Progenitor cell of endocrine pancreas (in vitro differentiated cells): ENCODE data around the gene TWF1. TPM values are rescaled to one million over a fixed set of nuclear protein-coding genes. Genes with fewer than 3 reads are reported as not detected.

Experiments
- DNase-seq: peaks from one replicate; pipeline ENCODE4 v3.0.0; 2021; ENCODE audit warnings: low spot score; ENCODE audit not compliant: unreplicated experiment
- H3K27ac Mint-ChIP-seq: 2 replicates; pipeline ENCODE4 v1.8.0; 2021; ENCODE audit warnings: mild to moderate bottlenecking, moderate library complexity, mixed read lengths
- H3K27me3 Mint-ChIP-seq: 2 replicates; pipeline ENCODE4 v1.8.0; 2021; ENCODE audit warnings: mixed read lengths
- H3K36me3 Mint-ChIP-seq: 2 replicates; pipeline ENCODE4 v1.8.0; 2022; ENCODE audit warnings: mixed read lengths; ENCODE audit not compliant: insufficient read depth
- H3K4me1 Mint-ChIP-seq: 2 replicates; pipeline ENCODE4 v1.8.0; 2021; ENCODE audit warnings: low read depth, mixed read lengths
- H3K4me3 Mint-ChIP-seq: 2 replicates; pipeline ENCODE4 v1.8.0; 2021; ENCODE audit warnings: low read depth, mild to moderate bottlenecking, moderate library complexity, mixed read lengths
- H3K9me3 Mint-ChIP-seq: 2 replicates; pipeline ENCODE4 v1.8.0; 2021; ENCODE audit warnings: low read depth, mixed read lengths
- CTCF ChIP-seq: fragments of 200-600 bp; sonication (generic); IDR thresholded peaks from one replicate; pipeline ENCODE4 v1.5.0; 2021; ENCODE audit warnings: antibody characterized with exemption, mild to moderate bottlenecking; ENCODE audit not compliant: unreplicated experiment
- total RNA-seq: library from RNA; stranded (reverse); gene quantifications from 2 replicates; pipeline ENCODE4 v1.2.1, GENCODE V29; 2021

Gene TWF1
- total RNA-seq, 1 donor from 2014 or later: 58.4 TPM

GRCh38 chr12:43806737-43807072 lies 588 bp upstream of the TWF1 start:
- peaks cover 6% of the 10 kb centered on the region for H3K36me3 Mint-ChIP-seq
- DNase-seq: no peak
- H3K4me3 Mint-ChIP-seq: peak overlapping the region; percentile 100
- no peak for TF ChIP-seq CTCF
- no peaks in the 10 kb centered on the region for H3K9me3 Mint-ChIP-seq
- peaks cover 14% of the 10 kb centered on the region for H3K4me1 Mint-ChIP-seq
- peaks cover 4% of the 10 kb centered on the region for H3K27me3 Mint-ChIP-seq
- peak overlapping the region; percentile 100 for H3K27ac Mint-ChIP-seq

DNA sequence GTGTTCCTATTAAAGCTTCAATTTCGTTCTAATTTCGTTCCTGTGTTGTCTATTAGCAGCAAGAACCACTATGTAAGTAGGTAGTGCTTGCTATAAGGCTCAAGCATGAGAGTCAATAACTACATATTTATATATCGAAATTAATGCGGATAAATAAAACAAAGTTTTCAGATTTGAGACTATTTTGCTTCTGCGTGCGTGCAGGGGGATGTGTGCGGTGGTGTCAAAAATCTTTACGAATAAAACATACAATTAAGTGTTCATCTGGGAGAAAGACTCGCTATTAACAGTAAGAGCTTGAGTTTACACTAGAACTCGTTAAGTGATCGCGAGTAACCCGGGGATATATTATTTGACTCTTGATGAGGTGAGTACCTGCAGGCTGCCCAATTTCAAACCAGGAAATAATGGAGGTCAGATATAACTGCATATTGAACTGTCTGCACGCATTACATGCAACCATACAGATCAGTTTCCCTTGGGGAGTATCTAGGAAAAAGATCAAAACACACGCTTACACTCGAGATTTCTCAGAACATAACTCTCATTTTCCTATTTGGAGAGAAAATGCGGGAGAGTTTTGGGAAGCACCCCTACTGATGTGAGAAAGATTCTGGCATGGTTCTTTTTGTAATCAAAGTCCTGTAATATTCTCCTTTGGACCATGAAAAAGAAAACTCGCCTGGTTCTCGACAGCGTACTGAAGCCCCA lies 813 bp downstream of the TWF1 start:
- peaks cover 3% of the 10 kb centered on the region for H3K27me3 Mint-ChIP-seq
- H3K4me1 Mint-ChIP-seq: peaks cover 14% of the 10 kb centered on the region

DNA sequence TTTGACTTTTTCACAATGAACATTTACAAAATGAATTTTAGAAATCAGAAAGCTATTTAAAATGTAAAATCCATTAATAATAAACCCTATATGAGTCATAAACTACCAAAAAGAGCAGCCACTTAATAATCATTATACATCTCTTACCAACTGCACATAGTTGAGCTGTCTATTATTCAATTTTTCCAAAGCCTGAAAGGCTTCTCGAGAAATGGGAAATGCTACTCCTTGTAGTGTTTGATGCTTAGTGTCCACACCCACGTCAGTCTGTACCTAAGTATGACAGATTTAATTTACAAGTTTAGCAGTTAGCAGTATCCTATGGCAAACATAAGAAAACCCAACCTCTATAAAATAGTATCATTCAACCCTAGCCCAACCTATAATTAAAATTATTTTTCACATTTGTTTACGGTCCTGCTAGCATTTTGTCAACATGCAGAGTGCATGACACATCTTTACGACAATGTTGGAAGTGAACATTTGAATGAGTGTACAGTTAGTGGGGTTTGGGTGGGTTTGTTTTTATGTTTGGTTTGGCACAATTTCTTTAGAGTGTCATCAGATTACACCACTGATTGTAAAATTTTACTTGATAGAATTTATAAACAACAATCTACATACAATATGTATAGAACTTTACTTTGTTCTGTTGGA lies 8.4 kb downstream of the TWF1 start:
- no peaks in the 10 kb centered on the region for H3K9me3 Mint-ChIP-seq
- H3K4me3 Mint-ChIP-seq: no peak overlapping the region
- H3K36me3 Mint-ChIP-seq: peaks cover 22% of the 10 kb centered on the region
- no peak for TF ChIP-seq CTCF
- DNase-seq: no peak
- no peaks in the 10 kb centered on the region for H3K27me3 Mint-ChIP-seq
- peaks cover 16% of the 10 kb centered on the region for H3K4me1 Mint-ChIP-seq
- no peak overlapping the region for H3K27ac Mint-ChIP-seq

More for the DNA sequence above, 813 bp downstream of the TWF1 start:
- no peak for TF ChIP-seq CTCF
- DNase-seq: no peak
- Mint-ChIP-seq H3K4me3 (peak overlapping the region; percentile 100), H3K27ac (peak overlapping the region; percentile 98), H3K9me3 (no peaks in the 10 kb centered on the region), H3K36me3 (peaks cover 9% of the 10 kb centered on the region)

DNA sequence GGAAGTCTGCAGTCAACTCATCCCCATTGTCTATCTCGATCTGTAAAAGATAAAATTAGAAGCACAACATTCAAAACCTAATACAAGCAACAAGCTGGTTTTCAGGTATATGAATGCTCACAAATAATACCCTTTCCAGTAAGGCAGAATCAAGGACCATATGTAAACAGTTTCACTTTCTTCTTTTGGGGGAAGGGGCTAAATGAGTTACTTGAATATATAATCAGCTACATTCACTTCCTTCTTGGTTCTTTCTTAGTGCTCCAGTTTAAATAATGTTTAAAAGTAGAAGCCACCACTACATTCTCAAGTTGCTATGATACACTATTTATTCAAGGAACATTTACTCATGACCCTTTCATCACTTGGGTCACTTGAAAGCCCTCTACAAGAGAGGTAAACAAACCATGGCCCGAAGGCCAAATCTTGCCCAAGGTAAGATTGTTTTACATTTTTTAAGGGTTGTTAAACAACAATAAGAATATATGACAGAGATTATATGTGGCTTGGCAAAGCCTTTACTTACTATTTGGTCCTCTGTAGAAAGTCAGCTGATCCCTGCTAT lies 10.3 kb downstream of the TWF1 start:
- TF ChIP-seq CTCF: no peak
- Mint-ChIP-seq H3K36me3 (peaks cover 22% of the 10 kb centered on the region), H3K9me3 (peaks cover 5% of the 10 kb centered on the region), H3K4me1 (peaks cover 16% of the 10 kb centered on the region), H3K27ac (peak overlapping the region; percentile 87), H3K4me3 (peak overlapping the region; percentile 40), H3K27me3 (no peaks in the 10 kb centered on the region)
- no peak for DNase-seq

GRCh38 chr12:43789941-43790340 lies 16.2 kb downstream of the TWF1 start:
- Mint-ChIP-seq H3K27ac (no peak overlapping the region), H3K4me1 (no peaks in the 10 kb centered on the region), H3K36me3 (peaks cover 9% of the 10 kb centered on the region), H3K4me3 (no peak overlapping the region), H3K27me3 (no peaks in the 10 kb centered on the region), H3K9me3 (peaks cover 5% of the 10 kb centered on the region)
- TF ChIP-seq CTCF: no peak
- no peak for DNase-seq
